NCI-H2196 treated with DMSO at 0.1 percent for 48 hours (cell line): Measurements from ENCODE around the gene CFAP73.
"Not testable (repeated sequence)": the region's sequence is repeated elsewhere in the genome, so short reads cannot be mapped to it uniquely, and the experiment has no call there.

Source experiments
- DNase-seq: peaks from one replicate; lab custom pipeline; 2025; ENCODE audit not compliant: unreplicated experiment; lab: John Stamatoyannopoulos, UW

CFAP73 gene

GRCh38 chr12:113141716-113142115 lies 7.8 kb upstream of the CFAP73 start:
- not testable (repeated sequence) for DNase-seq

- DNase-seq: no peak
These were observed 7.2 kb upstream of the CFAP73 start for GRCh38 chr12:113142173-113142885.

- DNase-seq: no peak
These were observed 6.6 kb upstream of the CFAP73 start for GRCh38 chr12:113142886-113143332.

DNA sequence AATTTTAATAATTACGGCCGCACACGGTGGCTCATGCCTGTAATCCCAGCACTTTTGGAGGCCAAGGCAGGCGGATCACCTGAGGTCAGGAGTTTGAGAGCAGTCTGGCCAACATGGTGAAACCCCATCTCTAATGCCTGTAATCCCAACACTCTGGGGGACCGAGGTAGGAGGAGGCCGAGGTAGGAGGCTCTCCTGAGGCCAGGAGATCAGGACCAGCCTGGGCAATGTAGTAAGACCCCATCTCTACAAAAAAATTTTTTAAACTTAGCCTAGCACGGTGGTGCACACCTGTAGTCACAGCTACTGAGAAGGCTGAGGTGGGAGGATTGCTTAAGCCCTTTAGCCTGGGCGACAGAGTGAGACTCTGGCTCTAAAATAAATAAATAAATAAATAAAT lies 5.6 kb upstream of the CFAP73 start:
- DNase-seq: no peak

DNA sequence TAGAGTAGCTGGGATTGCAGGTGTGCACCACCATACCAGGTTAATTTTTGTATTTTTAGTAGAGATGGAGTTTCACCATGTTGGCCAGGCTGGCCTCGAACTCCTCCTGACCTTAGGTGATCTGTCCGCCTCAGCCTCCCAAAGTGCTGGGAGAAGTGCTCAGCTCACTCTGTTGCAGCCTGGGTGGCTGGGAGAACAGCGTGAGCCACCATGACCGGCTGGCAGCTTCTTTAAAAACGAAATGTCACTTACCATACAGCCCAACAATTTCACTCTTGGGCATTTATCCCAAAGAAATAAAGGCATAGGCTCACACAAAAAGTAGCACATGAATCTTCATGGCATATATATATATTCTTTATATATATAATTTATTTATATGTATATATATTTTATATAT lies 4.7 kb upstream of the CFAP73 start:
- no peak for DNase-seq

DNA sequence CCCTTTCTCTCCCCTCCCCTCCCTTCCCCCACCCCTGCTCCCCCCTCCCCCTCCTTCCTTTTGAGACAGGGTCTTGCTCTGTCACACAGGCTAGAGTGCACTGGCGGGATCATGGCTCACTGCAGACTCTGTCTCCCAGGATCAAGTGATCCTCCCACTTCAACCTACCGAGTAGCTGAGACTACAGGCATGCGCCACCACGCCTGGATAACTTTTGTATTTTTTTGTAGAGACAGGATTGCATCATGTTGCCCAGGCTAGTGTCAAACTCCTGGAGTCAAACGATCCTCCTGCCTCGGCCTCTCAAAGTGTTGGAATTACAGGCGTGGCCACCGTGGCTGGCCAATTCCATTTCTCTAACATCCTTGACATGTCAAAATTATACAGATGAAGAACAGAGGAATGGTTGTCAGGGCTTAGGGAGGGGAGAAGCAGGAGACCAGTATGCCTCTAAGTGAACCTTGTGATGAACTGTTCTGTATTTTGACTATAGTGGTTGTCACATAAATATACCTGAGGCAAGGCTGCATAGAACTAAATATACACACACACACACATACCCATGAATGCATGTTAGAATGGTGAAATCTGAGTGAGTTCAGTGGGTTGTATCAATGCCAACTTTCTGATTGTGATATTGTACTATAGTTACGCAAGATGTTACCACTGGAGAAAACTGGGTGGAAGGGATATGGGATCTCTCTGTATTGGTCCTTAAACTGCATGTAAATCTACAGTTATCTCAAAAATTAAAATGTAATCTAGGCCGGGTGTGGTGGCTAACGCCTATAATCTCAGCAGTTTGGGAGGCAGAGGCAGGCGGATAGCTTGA lies 3.6 kb upstream of the CFAP73 start:
- no peak for DNase-seq

DNA sequence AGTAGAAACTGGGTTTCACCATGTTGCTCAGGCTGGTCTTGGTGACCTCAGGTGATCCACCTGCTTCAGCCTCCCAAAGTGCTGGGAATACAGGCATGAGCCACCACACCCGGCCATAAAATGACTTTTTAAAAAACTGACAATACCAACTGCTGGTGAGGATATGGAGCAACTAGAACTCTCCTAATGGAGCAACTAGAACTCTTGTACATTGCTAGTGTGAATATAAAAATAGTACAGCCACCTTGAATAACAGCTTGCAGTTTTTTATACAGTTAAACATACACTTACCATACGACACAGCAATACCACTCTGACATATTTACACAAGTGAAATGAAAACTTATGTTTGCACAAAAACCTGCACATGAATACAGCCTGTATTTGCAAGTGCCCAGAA lies 2.5 kb upstream of the CFAP73 start:
- DNase-seq: no peak

DNA sequence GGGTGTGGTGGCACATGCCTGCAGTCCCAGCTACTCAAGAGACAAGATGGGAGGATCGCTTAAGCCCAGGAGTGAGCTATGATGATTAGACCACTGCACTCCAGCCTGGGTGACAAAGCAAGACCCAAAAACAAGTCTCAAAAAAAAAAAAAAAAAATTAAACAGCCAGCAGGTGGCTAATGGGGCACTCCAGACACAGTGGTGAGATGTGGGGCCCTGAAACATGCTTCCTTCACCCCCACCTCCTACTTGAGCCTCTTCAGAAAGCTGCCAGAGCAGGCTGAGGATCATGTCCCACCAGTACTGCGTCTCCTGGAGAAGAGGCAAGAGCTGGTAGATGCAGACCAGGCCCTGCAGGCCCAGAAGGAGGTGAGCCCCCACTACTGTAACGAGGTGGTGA lies 2.1 kb downstream of the CFAP73 start:
- no peak for DNase-seq

GRCh38 chr12:113152196-113152834 lies 2.8 kb downstream of the CFAP73 start:
- no peak for DNase-seq

GRCh38 chr12:113152835-113153814 lies 3.6 kb downstream of the CFAP73 start:
- DNase-seq: peak; percentile 53

GRCh38 chr12:113154351-113154973 lies 4.9 kb downstream of the CFAP73 start:
- no peak for DNase-seq

- DNase-seq: no peak
These were observed 5.5 kb downstream of the CFAP73 start for GRCh38 chr12:113155060-113155459.

GRCh38 chr12:113155646-113156045 lies 6.1 kb downstream of the CFAP73 start:
- DNase-seq: no peak

GRCh38 chr12:113157218-113157859 lies 7.8 kb downstream of the CFAP73 start:
- DNase-seq: no peak

DNA sequence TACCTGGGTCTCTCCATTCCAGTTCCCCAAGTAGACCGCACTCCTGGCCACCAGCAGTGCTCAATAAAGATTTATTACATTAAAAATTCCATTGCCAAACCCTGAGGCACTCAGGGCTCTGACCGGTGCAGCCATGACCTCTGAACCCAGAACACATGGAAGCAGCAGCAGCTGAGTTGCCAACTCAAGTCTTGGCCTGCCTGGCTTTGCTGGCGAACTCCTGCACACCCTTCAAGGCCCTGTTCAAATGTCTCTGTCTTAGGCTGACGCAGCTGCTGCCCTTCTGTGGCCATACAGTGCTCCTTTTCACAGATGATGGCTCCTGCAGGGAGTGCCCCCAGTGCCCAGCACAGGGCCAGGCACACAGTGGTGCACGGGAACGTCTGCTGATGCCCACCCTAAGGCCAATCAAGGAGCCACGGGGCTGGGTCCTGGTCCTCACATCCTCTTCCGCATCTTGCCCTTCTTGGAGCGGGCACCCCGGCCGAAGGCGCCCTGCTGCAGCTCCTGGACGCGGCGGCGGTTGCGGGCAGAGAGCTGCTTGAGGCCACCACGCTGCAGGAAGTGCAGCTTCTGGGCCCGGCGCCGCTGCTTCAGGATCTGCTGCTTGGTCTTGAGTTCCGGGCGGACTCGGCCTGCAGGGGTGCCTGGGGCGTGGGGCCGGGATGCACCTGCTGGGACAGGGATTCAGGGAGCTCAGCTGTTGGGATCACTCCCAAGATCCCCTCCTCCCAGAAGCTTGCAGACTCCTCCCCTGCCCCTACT lies 9.1 kb downstream of the CFAP73 start:
- DNase-seq: no peak

DNA sequence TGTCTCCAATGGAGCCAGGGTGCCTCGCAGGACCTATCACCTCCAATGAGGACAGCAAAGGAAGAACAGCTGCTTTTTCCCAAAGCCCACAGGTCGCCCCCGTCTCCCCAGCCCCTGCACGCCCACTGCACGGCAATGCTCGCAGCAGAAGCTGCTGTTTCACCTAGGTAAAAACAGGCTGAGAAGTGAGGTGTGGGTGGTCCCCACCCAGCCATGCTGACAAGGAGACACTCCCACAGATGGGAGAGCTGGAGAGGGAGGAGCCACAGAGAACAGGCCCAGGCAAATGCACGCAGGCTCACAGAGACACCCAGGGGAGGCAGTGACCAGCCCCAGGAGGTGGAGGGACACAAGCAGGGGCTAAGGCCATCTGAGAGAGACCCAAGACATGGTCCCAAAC lies 10.4 kb downstream of the CFAP73 start:
- no peak for DNase-seq

DNA sequence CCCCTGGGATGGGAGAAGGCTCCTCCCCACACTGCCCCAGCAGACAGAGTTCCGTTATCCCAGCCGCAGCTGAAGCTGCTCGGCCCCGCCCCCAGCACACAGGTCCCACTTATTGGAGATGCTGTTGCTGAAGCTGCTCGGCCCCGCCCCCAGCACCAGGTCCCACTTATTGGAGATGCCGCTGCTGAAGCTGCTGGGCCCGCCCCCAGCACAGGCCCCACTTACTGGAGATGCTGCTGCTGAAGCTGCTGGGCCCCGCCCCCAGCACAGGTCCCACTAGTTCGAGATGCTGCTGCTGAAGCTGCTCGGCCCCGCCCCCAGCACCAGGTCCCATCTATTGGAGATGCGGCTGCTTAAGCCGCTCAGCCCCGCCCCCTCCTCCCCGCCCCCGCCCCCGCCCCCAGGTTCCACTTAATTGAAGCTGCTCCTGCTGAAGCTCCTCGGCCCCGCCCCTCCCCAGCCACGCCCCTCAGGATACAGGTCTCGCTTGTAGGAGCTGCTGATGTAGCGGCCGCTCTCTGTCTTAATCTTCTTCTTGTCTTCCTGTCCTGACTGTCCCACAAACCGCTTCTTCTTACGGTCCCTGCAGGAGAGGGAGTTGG lies 12.0 kb downstream of the CFAP73 start:
- DNase-seq: peak; percentile 93
